GM18868 (cell line): ENCODE data around the gene NRXN2.
"Not testable (repeated sequence)": the region's sequence is repeated elsewhere in the genome, so short reads cannot be mapped to it uniquely, and the experiment has no call there.

Experiments
- ATAC-seq: cut with Tn5 transposase; IDR thresholded peaks from one replicate; pipeline ENCODE4 v1.9.1; 2021; ENCODE audit warnings: mild to moderate bottlenecking, moderate library complexity; ENCODE audit not compliant: unreplicated experiment

Gene NRXN2

DNA sequence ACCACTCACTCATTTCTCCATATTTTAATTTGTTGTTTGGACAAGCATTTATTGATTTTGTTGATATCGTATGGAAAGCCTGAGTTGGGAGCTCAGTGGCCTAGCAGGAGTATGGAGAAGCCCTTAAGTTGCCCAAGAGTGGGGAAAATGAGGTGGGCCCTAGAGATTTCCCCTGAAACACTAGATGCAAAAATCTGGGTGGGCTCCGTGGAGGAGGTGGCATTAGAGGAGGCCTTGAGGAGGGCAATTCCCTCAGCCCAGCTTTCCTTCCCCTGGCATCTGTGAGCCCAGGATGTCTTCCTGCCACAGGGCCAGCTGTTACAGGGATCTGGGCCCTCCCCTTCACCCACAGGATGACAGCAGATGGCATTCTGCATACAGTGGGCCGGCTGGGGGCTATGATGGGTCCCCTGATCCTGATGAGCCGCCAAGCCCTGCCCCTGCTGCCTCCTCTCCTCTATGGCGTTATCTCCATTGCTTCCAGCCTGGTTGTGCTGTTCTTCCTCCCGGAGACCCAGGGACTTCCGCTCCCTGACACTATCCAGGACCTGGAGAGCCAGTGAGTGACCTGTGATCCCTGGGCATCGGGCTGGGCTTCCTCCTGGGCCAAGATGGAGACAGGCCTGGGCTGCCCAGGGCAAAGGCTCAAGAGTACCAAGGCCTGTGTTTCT, 153.6 kb downstream of the NRXN2 start:
- no peak for ATAC-seq

DNA sequence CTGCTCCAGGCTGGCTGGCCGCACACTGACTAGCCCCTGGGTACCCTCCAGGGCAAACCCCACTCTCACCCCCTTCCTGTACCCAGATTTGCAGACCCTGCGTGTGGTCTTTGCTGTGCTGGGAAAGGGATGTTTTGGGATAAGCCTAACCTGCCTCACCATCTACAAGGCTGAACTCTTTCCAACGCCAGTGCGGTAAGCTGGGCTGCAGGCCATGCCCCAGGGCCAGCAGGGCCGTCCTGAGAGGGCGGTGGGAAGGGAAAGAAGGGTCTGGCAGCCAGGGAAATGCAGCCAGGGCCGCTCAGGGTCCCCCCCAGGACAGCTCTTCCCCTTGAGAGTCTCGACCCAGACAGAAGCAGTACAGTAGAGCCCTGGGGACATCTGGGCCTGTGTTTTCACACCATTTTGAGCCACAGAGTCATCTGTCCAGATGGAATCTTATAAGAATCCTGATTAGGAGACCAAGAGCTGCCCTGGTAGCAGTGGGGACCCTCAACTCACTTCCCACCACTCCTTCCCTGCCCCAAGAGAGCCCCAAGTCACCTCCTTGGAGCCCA, 154.3 kb downstream of the NRXN2 start:
- no peak for ATAC-seq

DNA sequence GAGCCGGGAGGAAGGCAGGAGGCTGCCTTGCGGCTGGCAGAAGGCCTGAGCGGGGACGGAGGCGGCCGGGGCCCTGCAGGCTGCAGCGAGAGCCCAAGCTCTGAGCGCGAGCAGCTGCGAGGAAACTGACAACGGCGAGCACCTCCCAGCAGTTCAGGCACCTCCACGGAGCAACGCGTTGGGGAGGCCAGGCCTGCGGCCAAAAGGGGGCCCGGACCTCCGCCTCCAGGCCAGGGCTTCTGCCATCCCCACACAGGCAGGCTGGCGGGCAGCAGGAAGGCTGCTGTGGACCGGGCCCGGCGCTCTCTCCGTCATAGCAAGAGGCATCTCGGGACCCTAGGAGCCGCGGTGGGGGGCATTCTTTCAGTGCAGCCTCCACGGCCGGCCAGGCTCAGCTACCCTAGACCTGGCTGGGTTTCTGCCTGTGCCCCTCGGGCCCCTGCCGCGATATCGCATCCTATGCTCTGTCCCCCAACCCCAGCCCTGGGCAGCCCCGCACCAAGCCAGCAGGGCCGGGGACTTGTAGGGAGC, 154.9 kb downstream of the NRXN2 start:
- ATAC-seq: no peak

DNA sequence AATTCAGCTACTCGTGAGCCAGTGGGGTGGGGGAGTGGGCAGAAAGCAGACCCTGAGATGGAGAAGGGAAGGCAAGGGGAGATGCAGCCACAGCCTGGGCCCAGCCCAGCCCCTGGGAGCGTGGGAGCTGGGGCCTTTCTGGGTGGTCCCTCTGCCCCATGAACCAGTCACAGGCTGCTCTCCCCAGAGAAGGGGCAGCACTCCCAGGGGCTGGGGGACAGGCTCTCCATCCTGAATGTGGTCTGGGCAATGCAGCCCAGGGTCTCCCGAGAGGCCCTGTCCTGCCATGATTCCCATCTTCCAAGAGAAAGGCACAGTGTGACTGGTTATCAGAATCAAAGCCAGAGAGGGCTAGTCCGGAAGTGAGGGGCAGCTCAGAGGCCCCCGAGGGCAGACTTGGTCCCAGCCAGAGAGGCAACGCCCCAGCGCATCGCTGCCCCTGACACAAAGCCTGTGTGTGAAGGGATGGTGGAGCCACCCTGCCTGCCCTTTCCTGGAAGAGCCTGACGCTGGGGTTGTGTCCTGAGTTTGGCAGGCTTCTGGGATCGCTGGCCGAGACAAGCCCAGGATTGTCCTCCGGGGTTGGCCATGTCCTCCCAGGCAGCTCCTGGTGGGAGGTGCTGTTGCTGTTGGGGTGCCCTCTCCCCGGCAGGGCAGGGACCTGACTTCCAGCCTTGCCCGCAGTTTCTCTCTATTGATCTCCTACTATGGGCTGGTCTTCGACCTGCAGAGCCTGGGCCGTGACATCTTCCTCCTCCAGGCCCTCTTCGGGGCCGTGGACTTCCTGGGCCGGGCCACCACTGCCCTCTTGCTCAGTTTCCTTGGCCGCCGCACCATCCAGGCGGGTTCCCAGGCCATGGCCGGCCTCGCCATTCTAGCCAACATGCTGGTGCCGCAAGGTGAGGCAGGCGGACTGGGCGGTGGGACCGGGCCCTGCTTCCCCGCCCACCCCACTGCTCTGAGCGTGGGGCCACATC, 155.8 kb downstream of the NRXN2 start:
- no peak for ATAC-seq

DNA sequence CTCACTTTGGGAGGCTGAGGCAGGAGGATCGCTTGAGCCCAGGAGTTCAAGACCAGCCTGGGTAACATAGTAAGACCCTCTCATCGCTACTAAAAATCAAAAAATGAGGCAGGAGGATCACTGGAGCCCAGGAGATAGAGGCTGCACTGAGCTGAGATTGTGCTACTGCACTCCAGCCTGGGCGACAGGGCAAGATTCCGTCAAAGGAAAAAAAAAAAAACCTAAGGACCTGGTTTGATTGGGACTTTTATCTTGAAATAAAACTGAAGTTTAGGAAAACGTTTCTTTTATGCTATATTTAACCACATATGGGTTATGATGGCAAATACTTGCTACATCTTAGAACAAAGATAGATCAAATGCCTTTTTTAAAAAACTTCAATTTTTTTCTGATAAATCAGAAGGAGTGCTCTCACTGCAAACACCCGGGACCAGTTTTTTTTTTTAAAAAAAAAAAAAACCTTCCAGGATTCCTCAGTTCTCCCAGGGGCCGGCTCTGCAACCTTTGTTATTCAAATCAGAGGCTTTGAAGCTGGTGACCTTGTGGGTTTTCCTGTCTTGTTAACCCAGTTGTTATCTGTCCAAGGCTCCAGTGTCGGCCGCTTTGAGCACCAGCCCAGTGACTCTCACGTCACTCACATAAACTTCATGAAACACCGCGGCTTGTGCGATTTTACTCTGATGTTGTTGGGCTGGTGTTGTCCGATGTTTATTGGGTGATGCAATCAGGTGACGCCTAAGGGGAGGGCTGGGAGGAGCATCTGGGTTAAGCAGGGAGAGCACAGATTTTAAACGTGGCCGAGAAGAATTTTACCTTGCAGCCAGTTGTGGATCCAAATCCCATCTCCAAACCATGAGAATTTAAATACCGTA, 156.7 kb downstream of the NRXN2 start:
- no peak for ATAC-seq

DNA sequence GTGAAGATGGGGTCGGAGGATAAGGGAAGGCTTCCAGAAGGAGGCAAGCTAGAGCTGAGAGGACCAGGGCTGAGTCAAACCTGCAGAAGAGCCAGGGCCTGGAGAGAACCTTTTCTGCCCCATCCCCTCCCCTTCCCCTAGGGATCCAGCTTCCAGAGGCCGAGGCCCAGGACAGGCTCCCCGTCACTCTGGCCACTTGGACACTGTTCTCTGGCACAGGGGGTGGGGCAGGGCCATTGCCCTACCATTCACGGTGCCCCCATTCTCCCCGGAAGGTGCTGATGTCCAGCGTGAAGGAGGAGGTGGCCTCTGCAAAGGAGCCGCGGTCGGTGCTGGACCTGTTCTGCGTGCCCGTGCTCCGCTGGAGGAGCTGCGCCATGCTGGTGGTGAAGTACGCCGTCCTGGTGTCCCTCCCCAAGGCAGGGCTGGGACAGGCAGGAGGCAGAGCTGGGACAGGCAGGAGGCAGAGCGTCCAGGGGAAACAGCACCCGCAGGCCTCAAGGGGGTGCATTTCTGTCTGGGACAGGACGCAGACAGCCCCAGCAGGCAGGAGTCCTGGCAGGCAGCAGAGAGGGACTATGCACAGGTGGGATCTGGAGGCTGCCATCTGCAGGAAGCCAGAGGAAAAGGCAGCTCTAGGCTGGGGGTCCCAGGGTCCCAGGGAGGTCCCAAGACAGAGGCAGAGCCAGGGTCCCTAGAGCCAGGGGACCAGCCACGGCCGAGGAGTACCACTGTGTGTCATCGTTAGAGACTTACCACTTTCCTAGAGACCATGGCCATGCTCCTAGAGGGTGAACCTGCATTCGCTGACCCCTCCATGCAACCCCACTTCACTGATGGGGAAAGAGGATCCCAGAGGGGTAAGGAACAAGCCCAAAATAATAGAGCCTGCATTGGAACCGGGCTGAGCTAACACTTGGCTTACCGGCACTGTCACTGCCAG, 157.8 kb downstream of the NRXN2 start:
- no peak for ATAC-seq

DNA sequence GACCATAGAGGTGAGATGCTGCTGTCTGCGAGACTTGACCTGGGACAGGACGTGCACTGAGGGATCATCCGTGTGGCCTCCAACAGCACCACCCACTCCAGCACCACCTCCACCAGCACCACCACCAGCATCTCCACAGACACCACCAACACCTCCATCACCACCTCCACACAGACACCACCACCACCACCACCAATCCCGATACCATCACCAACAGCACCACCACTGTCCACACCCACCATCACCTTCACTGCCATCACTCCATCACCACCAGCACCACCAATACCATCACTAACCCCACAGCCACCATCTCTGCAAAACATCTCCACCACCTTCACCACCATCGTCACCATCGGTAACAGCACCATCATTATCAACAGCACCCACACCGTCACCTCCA, 158.6 kb downstream of the NRXN2 start:
- no peak for ATAC-seq

DNA sequence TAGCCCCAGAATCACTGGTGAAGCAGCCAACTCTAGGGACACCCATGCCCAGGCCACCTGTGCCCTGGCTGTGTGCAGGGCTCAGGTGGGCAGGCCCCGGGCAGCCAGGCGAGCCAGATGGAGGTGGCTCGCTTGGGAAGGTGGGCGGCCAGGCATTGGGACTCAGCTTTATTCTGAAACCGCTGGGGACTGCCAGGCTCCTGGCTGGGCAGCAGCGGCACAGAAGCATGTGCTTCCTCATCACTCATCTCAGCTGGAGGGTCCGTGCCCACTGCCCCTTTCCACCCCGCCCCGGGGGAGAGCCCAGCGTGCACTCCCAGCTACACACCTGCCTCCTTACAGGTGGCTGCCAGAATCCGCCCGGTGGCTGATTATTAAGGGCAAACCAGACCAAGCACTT, 159.0 kb downstream of the NRXN2 start:
- ATAC-seq: no peak

DNA sequence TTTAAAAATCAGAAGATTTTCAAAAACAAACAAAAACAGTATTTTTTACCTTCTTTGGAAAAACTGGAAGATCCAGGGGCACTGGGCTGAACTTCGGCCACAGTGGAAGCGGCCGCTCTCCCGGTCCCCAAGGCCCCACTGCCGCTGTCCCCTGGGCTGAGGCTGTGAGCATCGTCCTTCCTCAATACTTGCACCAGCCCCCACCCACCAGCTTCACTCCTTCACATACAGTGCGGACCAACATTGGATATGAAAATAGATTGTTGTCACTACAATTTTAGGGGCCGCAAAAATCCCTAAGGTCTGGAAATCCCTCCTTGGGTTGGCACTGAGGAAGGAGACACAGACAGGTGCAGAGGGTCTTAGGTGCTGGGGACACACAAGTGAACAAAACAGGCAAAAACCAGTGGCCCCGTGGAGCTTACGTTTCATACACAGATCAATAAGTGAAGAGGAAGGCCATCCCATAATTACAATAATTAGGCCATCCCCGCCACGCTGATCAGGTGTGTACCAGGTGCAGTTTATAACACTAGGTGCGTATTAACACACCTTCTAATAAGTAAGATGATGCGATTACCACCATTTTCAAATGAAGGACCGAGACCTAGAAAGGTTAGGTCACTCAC, 160.2 kb downstream of the NRXN2 start:
- no peak for ATAC-seq

DNA sequence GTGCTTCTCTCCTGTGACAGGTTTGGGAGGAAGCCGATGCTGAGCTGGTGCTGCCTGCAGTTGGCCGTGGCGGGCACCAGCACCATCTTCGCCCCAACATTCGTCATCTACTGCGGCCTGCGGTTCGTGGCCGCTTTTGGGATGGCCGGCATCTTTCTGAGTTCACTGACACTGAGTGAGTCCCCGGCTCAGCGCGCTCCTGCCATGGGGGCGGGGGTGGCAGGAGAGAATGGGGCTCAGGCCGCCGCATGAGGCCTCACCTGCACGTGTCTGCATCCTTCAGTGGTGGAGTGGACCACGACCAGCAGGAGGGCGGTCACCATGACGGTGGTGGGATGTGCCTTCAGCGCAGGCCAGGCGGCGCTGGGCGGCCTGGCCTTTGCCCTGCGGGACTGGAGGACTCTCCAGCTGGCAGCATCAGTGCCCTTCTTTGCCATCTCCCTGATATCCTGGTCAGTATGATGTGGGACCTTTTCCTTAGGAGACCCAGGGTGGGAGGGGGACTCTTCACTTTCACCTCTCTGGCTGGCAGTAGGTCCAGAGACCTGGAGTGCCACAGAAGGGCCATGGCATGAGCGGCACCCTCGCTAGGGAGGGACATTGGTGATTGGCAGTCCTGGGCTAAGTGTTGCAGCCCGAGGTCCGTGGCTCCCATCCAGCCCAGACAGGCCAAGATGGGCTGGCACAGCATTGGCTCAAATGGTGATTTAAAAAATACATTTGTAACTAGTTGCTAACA, 160.8 kb downstream of the NRXN2 start:
- no peak for ATAC-seq

DNA sequence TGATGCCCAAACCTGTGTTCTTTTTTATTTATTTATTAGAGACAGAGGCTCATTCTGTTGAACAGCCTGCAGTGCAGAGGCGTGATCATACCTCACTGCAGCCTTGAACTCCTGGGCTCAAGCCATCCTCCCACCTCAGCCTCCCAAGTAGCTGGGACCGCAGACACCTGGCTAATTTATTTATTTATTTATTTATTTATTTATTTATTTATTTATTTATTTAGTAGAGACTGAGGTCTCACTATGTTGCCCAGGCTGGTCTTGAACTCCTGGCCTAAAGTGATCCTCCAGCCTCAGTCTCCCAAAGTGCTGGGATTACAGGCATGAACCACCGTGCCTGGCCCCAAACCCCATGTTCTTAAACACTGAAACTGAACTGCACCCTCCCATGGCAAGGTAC, 161.6 kb downstream of the NRXN2 start:
- not testable (repeated sequence) for ATAC-seq

DNA sequence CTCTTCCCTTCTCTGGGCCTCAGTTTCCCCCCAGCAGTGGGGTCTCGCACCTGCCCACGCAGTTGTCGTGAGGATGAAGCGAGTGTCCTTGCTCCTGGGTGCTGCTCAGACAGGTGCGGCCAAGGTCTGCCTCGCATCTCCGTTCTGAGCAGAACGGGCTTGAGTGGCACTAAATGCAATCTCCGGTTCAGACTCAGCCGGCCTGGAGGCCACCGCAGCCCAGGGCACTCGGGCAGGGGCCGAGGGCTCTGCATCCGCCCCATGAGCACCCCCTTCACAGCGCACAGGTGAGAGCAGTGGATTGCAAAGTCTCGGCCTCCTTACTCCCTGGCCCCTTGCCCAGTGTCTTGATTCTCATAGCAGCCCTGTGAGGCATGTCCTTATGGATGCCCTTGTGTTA, 162.1 kb downstream of the NRXN2 start:
- no peak for ATAC-seq

DNA sequence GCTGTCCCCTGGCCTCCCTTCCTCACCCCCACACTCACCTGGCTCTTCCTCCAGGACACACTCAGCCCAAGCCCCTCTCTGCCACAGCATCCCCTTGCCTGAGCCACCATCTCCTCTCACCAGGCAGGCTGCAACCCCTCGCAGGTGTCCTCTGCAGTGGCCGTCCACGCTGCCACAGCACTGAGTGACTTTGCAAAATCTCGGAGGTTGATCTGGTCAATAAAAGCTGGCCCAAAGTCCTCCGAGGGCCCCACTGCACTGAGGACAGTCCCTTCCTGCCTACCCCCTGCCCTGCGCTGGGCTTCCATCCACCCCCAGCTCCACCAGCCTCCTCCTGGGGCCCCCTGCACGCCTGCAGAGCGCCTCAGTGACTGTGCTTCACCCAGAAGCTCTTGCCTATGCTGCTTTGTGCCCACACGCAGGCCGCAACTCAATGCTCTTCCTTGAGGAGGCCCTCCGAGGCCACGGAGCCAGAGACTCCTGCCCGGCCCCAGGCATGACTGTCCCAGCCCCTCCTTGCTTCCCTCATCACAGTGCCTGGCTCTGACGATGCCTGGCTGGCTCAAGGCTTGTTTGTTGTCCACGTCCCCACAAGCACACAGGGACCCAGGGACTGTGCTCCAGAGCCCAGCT, 162.7 kb downstream of the NRXN2 start:
- no peak for ATAC-seq

DNA sequence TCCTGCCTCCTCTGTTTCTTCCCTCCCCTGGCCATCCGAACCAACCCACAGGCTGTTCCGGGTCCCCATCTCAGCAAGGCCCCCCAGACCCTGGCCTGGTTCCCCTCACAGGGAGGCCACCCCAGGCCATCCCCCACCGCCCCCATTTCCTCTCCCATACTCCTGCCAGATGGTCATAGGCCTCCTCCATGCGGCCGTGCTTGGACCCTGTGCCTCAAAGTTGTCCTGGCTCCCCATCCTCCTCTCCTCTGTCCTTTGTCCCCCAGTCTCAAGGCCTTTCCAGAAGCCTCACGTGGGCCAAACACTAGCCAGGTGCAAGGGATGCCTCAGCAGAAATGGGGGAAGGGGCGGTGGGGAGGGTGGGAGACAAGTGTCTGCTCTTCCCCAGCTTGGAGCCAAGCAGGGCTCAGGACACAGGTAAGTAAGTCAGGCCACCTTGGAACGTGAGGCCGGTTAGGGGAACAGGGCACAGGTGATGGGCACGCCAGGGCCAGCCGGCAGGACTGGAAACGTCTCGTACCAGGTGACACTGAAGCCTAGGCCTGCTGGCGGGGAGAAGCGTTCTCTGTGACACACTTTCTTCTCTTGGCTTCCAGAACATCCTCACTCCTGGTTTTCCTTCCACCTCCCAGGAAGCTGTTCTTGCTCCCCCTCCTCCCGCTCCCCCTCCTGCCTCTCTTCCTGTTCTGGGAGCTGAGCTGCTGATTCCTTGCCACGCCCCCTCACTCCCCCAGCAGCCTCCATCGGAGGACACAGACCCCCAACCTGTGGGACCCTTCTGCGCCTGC, 163.5 kb downstream of the NRXN2 start:
- ATAC-seq: no peak

DNA sequence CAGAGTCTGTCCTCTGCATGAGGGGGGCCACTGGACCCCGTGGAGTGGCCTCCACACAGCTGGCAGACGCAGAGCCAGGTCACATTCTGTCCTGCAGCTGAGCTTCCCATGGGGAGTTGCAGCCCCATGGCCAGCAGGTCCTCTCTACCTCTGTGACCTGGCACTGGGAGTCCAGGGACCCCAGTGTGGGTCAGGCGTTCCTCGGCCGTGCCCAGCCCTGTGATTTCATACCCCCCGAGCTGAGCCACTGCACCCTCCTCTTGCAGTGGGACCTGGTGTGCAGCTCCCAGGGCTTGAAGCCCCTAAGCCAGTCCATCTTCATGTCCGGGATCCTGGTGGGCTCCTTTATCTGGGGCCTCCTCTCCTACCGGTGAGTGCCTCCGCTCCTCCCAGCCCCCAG, 164.1 kb downstream of the NRXN2 start:
- ATAC-seq: no peak

DNA sequence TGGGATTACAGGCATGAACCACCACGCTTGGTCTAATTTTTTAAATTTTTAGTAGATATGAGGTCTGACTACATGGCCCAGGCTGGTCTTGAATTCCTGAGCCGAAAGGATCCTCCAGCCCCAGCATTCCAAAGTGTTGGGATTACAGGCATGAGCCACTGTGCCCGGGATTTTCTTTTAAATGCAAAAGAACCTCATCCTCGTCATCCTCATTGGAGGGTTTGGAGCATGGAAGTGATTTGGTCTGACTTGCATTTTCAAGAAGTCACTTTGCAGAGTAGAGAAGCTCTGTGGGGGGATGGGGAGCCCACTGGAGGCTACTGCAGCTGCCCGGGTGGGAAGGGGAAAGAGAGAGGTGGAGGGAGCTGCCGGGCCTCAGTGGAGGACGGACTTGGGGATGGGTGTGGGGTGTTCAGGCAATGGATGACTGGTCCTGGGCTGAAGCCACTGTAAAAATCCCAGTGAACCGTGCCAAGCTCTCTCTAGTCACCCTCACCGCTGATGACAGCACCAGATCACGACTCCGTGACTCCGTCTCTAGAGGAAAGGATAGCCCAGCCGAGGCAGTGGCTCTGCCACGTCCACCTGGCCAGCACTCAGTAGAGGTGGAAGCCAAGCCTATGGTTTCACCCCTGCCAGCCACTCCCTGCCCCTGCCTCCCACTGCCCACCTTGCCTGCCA, 164.8 kb downstream of the NRXN2 start:
- no peak for ATAC-seq
